ENCODE measurements around the gene TAS2R13.

TAS2R13 gene

GRCh38 chr12:10909462-10909861 lies at the start of gene TAS2R13:
TAS2R13 (minus strand) TSS chr12:10909562; CDS start chr12:10909298, 264 bp downstream.
- no peak for DNase-seq (ENCODE audit: low spot score)
- no peak for TF ChIP-seq CTCF (IDR thresholded peaks at IDR 0.05; ENCODE audit: extremely low read depth, insufficient read depth, missing control alignments)
- in situ Hi-C loops (cut with MboI; ENCODE audit: low pct_unique_long_range_greater_than_20kb, low sequenced_read_pairs, unreplicated experiment): no loop called here

GRCh38 chr12:10957741-10958140 lies 48.4 kb upstream of the TAS2R13 start:
- no peak for TF ChIP-seq CTCF (IDR thresholded peaks at IDR 0.05; ENCODE audit: extremely low read depth, insufficient read depth, missing control alignments)
- no peak for DNase-seq (ENCODE audit: low spot score)
- in situ Hi-C loops (cut with MboI; ENCODE audit: low pct_unique_long_range_greater_than_20kb, low sequenced_read_pairs, unreplicated experiment): no loop called here

GRCh38 chr12:10956085-10956484 lies 46.7 kb upstream of the TAS2R13 start:
- TF ChIP-seq CTCF (IDR thresholded peaks at IDR 0.05; ENCODE audit: extremely low read depth, insufficient read depth, missing control alignments): no peak
- DNase-seq (ENCODE audit: low spot score): no peak
- in situ Hi-C loops (cut with MboI; ENCODE audit: low pct_unique_long_range_greater_than_20kb, low sequenced_read_pairs, unreplicated experiment): no loop called here

GRCh38 chr12:10952645-10953044 lies 43.3 kb upstream of the TAS2R13 start:
- no peak for TF ChIP-seq CTCF (IDR thresholded peaks at IDR 0.05; ENCODE audit: extremely low read depth, insufficient read depth, missing control alignments)
- in situ Hi-C loops (cut with MboI; ENCODE audit: low pct_unique_long_range_greater_than_20kb, low sequenced_read_pairs, unreplicated experiment): no loop called here
- DNase-seq (ENCODE audit: low spot score): no peak

GRCh38 chr12:10943167-10943566 lies 33.8 kb upstream of the TAS2R13 start:
- DNase-seq (ENCODE audit: low spot score): no peak
- in situ Hi-C loops (cut with MboI; ENCODE audit: low pct_unique_long_range_greater_than_20kb, low sequenced_read_pairs, unreplicated experiment): no loop called here
- no peak for TF ChIP-seq CTCF (IDR thresholded peaks at IDR 0.05; ENCODE audit: extremely low read depth, insufficient read depth, missing control alignments)

GRCh38 chr12:10941916-10942607 lies 32.7 kb upstream of the TAS2R13 start:
- TF ChIP-seq CTCF (IDR thresholded peaks at IDR 0.05; ENCODE audit: extremely low read depth, insufficient read depth, missing control alignments): no peak
- in situ Hi-C loops (cut with MboI; ENCODE audit: low pct_unique_long_range_greater_than_20kb, low sequenced_read_pairs, unreplicated experiment): no loop called here
- no peak for DNase-seq (ENCODE audit: low spot score)

Measured in GM13977 (cell line).